Measurements from ENCODE around the gene OVCH1.
"Not testable (repeated sequence)": the region's sequence is repeated elsewhere in the genome, so short reads cannot be mapped to it uniquely, and the experiment has no call there.

OVCH1 gene

DNA sequence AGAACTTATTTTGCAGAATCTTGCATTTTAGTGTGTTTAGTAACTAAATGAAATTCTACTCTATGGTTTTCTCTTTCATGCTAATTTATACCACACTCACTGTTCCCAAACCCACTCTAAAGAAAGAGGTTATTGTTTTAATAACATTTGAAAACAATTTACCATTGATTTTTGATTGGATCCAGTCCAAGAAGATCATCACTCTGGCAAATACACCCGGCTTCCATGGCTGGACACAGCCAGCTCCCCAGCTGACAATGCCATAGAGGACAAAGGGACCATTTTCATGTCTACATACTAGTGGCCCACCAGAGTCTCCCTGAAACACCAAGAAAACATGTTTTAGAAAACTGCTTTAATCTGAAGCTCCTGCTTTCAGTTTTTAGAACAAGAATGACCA is 42.4 kb downstream of the OVCH1 start:
- no peak for DNase-seq (ENCODE audit: low read depth)
- TF ChIP-seq, protein P1, sequence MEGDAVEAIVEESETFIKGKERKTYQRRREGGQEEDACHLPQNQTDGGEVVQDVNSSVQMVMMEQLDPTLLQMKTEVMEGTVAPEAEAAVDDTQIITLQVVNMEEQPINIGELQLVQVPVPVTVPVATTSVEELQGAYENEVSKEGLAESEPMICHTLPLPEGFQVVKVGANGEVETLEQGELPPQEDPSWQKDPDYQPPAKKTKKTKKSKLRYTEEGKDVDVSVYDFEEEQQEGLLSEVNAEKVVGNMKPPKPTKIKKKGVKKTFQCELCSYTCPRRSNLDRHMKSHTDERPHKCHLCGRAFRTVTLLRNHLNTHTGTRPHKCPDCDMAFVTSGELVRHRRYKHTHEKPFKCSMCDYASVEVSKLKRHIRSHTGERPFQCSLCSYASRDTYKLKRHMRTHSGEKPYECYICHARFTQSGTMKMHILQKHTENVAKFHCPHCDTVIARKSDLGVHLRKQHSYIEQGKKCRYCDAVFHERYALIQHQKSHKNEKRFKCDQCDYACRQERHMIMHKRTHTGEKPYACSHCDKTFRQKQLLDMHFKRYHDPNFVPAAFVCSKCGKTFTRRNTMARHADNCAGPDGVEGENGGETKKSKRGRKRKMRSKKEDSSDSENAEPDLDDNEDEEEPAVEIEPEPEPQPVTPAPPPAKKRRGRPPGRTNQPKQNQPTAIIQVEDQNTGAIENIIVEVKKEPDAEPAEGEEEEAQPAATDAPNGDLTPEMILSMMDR (conservative IDR thresholded peaks at IDR 0.05; ENCODE audit: low read depth, low read length), result no peak
- H3K4me3 ChIP-seq (ENCODE audit: low read length), result no peak overlapping the region

DNA sequence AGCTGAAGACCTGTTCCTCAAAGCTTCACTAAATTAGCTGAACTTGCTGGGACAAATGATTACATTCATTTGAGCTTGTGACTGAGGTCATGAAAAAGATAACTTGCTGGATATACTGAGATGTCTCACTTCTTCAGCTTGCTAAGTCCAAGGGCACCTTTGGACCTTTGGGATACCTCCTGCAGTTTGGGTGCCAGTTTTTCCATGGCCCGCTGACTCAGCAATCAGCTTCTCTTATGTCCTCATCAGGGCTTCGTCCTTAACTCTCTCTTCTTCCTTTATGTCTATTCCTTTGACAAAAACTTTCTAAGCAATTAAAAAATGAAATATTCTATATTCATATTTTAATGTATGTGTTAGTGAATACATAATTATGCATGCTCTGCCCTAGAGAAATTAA is 45.6 kb downstream of the OVCH1 start:
- no peak overlapping the region for H3K4me3 ChIP-seq (ENCODE audit: low read length)
- TF ChIP-seq, protein P1 (conservative IDR thresholded peaks at IDR 0.05; ENCODE audit: low read depth, low read length), result no peak
- DNase-seq (ENCODE audit: low read depth), result no peak

DNA sequence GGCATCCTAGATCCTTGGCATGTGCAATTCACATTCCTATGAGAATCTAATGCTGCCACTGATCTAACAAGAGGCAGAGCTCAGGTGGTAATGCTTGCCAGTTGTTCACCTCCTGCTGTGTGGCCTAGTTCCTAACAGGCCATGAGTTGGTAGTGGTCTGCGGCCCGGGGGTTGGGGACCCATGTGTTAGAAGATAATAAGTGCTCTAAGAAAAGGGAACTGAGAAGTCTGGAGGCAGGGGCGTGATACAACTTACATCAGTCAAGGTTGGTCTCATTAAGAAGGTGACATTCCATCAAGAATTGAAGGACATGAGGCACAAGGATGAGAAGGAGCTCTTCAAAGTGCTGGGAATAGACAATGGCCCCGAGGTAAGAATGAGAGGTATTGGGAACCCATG is 49.3 kb downstream of the OVCH1 start:
- no peak for DNase-seq (ENCODE audit: low read depth)
- H3K4me3 ChIP-seq (ENCODE audit: low read length), result no peak overlapping the region
- TF ChIP-seq, protein P1 (conservative IDR thresholded peaks at IDR 0.05; ENCODE audit: low read depth, low read length), result no peak

DNA sequence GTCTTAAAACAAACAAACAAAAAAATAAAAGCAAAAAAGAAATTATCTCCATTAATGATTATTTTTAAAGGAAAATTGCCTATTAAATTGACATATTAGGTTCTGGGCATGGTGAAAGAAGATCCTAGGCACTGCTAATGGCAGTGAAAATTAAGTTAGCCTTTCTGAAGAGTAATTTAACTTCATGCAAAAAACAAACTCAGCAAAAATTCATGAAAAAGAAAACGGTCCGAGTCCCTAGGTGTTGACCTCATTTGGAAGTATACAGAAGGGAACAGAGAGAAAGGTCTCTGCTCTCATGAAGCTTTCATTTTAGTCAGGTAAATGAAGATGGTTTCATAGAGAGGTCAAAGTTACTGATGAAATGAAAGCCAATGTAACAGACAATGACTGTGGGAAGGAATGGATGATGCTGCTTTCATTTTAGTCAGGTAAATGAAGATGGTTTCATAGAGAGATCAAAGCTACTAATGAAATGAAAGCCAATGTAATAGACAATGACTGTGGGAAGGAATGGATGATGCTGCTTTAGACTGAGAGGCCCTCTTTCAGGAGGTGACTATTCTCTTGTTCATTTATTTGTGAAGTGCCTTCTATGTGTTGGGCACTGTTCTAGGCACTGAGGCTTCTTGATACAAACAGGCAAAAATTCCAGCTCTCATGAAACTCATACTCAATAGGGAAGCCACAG is 50.1 kb downstream of the OVCH1 start:
- no peak for DNase-seq (ENCODE audit: low read depth)

DNA sequence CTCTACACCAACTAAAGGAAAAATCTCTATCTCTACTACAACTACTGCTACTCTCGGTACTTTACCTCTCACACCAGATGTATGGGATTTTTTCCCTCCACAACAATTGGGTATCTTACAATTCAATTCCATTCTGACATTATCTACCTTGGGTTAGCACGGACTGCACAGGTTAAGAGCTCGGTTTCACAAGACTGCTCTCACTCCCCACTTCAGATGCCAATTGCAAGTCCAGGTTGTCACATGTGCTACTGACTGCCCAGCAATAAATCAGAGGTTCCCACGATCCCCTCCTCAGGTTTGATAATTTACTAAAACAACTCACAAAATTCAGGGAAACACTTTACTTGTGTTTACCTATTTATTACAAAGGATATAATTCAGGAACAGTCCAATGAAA is 58.0 kb downstream of the OVCH1 start:
- TF ChIP-seq, protein P1 (conservative IDR thresholded peaks at IDR 0.05; ENCODE audit: low read depth, low read length), result no peak
- DNase-seq (ENCODE audit: low read depth), result no peak
- no peak overlapping the region for H3K4me3 ChIP-seq (ENCODE audit: low read length)

More for the DNA sequence above, 50.1 kb downstream of the OVCH1 start:
- H3K4me3 ChIP-seq (ENCODE audit: low read length), result no peak overlapping the region
- TF ChIP-seq, protein P1 (conservative IDR thresholded peaks at IDR 0.05; ENCODE audit: low read depth, low read length), result no peak

DNA sequence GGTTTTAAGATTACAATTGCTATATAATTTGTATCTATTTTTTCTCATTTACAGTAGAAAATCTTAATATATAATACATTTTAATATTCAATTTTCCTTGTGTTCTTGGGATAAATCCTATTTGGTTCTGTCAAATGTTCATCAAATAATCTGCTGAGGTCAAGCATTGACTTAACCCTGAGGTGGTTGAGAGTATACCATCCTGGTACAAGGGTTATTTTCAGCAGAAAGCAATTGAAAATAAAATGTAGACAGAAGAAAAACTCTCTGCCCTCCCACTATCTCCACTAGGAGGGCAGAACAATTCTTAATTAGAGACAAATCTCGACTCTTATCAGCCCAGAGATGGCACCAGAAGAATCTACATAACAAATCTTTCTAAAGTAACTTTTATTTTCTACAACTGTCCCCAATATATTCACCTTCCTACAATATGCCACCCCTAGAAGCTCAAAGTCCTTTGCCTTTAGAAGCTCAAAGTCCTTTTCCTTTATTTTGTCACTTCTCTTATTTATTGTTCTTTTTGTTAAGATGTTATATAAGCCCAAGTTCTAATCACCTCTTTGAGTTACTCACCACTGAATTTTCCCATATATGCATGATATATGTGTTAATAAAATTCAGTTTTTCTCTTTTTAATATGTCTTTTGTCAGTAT is 58.6 kb downstream of the OVCH1 start:
- no peak overlapping the region for H3K4me3 ChIP-seq (ENCODE audit: low read length)
- DNase-seq (ENCODE audit: low read depth), result no peak
- TF ChIP-seq, protein P1 (conservative IDR thresholded peaks at IDR 0.05; ENCODE audit: low read depth, low read length), result no peak

DNA sequence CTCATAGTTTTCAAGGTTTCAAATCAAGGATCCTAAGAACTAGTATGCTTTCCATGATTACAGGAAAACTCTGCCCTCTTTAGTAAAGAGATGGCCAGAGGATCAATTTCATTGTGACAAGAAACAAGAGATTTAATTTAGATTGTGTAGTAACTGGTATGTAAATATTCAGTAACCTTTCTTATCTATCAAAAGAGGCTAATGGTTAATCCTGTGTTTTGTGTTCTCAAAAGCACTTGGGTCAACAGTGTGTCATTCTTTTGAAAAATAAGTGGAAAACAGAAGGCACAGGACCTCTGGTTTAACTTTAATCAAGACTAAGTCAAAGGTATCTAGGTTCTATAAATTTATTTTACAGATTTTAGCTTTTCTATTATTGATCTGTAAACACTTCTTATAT is 59.9 kb downstream of the OVCH1 start:
- no peak overlapping the region for H3K4me3 ChIP-seq (ENCODE audit: low read length)
- TF ChIP-seq, protein P1 (conservative IDR thresholded peaks at IDR 0.05; ENCODE audit: low read depth, low read length), result no peak
- no peak for DNase-seq (ENCODE audit: low read depth)

DNA sequence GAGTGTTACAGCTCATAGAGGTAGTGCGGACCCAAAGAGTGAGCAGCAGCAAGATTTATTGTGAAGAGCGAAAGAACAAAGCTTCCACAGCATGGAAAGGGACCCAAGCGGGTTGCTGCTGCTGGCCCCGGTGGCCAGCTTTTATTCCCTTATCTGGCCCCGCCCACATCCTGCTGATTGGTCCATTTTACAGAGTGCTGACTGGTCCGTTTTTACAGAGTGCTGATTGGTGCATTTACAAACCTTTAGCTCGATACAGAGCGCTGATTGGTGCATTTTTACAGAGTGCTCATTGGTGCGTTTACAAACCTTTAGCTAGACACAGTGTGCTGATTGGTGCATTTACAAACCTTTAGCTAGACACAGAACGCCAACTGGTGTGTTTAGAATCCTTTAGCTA is 60.7 kb downstream of the OVCH1 start:
- not testable (repeated sequence) for DNase-seq (ENCODE audit: low read depth); H3K4me3 ChIP-seq (ENCODE audit: low read length)

Measured in retinal pigment epithelial cell (primary cell).